A204.1 (cell line): Measurements from ENCODE around the gene RTKN2.

Experiments
- FAIRE-seq: peaks from 2 replicates; lab custom pipeline; 2012; peaks lifted over from hg19 to GRCh38; lab: Jason Lieb, UNC

RTKN2 gene

GRCh38 chr10:62172465-62172864 is 96.2 kb downstream of the RTKN2 start:
- no peak for FAIRE-seq

DNA sequence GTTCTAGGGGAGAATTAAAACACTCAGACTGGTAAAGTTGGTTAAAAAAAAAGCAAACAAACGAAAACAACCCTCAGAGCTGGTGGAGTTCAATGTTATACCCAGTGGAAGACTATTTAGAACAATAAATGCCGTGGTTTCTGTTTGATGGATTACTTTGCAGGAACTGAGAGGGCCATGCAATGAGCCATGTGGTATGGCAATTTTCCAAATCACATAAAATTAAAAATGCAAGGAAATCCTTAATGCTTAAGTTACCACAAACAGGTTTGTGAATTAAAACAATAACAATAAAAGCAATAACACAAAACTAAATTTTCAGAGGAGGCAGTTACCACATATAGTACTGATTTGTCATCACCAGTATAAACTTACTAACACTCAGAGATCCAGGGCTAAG is 96.9 kb downstream of the RTKN2 start:
- no peak for FAIRE-seq

DNA sequence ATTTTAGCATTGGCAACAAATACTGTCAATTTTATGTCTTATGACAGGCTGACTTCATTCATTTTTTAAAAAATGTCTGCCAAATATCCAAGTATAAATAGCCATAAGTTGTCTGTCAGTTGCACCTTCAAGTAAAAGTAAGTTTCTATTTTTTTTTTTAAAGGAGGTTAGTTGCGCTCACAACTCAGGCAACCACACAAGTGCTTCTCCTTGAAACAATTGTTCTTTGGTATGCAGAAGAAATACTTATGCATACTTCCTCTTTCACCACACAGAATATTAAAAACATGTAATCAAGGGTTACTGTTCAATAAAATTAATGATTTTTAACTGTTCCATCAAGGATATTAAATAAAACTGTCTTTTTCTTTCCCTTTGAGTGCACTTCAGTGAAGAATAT is 97.9 kb downstream of the RTKN2 start:
- no peak for FAIRE-seq

GRCh38 chr10:62166331-62167131 is 102.1 kb downstream of the RTKN2 start:
- FAIRE-seq = no peak

DNA sequence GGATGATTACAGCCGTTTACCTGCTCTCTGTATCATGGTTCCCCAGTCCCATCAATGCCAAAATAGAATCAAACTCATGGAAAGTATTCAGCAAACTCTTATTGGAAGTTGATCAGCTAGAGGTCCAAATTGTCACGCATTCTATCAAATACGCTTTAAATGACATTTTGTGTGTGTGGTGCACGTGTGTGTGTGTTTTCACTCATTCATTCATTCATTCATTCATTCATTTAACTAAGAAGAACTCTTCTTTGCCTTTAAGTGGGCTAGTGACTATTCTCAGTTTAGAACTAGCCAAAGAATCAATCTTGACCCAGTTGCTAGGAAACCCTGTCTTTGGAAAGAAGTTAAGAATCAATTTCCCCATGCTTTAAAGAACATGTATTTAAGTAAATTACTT is 102.8 kb downstream of the RTKN2 start:
- no peak for FAIRE-seq

- no peak for FAIRE-seq
These were observed 105.6 kb downstream of the RTKN2 start for GRCh38 chr10:62163024-62163423.

DNA sequence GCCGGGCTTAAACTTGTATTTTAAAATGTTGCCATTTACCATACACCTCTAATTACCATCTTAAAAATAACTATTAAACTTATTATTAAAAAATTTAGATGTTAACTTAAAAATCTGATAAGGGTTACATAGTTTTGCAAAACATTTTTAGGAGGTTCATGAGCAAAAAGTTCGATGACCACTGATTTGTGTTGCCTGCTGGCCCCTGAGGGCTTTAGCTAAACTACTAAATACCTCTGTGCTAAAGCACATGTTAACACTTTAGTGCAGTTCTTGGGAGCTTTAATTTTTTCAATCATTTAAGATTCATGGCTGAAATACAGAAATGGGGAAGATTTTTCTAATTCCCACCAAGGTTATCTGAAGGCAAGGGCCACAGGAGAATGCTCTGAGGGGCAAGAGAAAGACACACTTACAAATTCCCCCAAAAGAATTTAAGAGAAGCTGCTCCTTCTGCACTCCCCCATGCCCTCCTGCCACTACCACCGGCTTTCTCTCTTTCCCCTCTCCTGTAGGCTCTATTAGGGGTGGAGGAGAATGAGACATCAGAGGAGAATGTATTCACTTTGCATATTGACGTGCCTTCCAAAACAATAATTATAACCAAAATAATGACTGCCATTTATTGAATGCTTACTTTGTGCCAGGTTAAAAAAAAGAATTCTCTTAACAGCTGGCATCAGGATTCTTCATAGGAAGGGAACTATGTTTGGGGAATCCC is 106.2 kb downstream of the RTKN2 start:
- no peak for FAIRE-seq

DNA sequence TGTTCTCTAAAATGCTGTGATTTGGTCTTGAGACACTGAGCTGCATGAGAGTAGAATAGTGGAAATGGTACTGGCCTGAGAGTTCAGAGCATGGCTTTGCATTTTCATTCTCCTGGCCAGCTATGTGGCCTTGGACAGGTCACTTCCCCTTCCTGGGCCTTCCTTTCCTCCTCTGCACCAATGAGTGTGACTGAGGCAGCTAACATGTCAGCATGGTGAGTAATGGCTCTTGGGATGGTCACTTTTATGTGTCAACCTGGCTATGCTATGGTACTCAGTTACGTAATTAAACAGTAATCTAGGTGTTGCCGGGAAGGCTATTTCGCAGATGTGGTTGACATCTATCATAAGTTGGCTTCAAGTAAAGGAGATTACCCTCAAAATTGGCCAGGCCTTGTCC is 109.3 kb downstream of the RTKN2 start:
- FAIRE-seq = no peak

DNA sequence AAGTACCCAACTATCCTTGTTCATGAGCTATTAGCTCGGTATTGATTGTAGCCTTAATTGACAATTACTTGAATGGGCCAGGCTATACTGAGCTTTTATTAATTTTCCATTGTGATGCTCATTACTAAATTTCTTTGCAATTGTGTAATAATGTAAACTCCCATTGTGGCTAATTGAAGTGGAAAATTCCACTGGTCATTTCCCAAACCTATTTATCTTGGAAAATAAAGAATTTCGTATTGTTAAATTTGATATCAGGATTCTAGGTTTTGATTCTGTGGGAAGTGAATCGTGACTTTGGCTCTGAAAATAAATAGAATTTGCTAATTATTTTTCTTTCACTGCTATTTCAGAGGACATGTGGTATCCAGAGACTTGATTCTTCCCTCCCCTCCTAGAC is 111.0 kb downstream of the RTKN2 start:
- no peak for FAIRE-seq

GRCh38 chr10:62155054-62155680 is 113.5 kb downstream of the RTKN2 start:
- no peak for FAIRE-seq

- no peak for FAIRE-seq
These were observed 114.4 kb downstream of the RTKN2 start for GRCh38 chr10:62154231-62154630.

DNA sequence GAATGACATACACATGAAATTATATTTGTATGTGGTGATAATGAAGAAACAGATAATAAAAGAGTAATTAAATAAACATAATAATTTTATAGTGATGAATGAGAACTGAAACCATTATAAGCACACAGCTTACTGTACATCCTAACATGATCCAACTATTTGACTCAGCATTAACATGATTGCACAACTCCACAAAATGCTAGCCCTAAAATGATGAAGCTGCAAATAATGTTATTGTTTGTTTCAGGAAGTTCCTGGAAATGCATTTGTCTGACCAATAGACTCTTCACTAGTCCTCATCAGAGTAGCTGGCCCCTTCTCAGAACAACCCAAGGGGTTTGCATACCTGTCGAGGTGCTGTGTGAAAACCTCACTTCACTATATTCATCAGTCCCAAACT is 115.5 kb downstream of the RTKN2 start:
- no peak for FAIRE-seq

GRCh38 chr10:62149621-62150020 is 119.0 kb downstream of the RTKN2 start:
- no peak for FAIRE-seq

- FAIRE-seq = no peak
These were observed 120.5 kb downstream of the RTKN2 start for GRCh38 chr10:62148155-62148554.

DNA sequence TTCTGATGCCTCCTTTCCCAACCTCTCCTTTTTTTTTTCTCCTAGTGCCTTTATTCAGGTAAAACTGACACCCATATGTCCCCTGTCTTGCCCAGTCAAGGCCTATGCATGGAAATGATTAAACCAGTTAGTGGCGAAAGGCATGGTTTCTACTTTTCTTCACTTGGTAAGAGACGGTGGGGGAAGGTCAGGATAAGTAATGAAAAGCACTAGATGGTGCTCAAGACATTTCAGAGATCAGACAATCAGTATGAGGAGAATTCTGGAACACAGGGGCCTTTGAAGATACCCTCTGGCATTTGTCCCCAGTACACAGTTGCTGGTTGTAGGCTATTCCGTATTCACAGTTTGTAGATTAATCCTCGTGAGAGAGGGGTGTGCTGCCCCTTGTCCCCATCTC is 121.2 kb downstream of the RTKN2 start:
- no peak for FAIRE-seq

- FAIRE-seq = no peak
These were observed 131.7 kb downstream of the RTKN2 start for GRCh38 chr10:62136931-62137330.

- FAIRE-seq = no peak
These were observed 135.0 kb downstream of the RTKN2 start for GRCh38 chr10:62133618-62134017.
